DMS53 treated with DMSO at 0.1 percent for 48 hours (cell line): Measurements from ENCODE around the gene ZBED6.

Experiments used
- DNase-seq: peaks from one replicate; lab custom pipeline; 2025; ENCODE audit not compliant: unreplicated experiment; lab: John Stamatoyannopoulos, UW

The ZBED6 gene

DNA sequence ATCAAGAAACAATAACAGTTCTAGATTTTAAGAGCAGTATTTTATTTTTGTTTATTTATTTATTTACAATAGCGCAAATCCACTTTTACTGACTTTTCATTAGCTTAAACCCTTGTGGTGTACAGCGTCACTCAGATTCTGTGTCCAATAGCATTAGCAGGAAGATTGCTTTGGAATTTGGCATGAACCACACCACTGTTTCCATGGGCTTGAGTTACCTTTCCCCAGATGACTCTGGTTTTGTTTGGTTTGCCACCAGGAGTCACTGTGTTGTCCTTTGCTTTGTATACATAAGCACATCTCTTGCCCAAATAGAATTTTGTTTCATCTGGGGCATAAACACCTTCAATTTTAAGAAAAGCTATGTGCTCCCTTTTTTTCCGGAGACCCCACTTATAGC is 40.1 kb downstream of the ZBED6 start:
- no peak for DNase-seq

DNA sequence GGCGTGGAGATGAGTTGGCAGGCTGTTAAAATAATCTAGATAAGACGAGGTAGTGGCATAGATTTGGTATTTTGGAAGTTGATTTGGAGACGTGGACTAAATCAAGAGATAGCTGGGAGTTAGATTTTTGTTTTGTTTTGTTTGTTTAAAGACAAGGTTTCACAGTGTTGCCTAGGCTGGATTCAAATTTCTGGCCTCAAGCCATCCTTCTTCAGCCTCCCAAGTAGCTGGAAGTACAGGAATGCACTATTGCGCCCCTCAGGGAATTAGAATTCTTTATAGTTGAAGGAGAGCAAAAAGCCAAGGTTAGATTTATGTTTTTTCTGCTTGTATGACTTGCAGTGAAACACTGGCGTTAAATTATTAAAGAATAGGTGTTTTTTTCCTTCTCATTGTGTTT is 43.7 kb downstream of the ZBED6 start:
- DNase-seq: no peak

DNA sequence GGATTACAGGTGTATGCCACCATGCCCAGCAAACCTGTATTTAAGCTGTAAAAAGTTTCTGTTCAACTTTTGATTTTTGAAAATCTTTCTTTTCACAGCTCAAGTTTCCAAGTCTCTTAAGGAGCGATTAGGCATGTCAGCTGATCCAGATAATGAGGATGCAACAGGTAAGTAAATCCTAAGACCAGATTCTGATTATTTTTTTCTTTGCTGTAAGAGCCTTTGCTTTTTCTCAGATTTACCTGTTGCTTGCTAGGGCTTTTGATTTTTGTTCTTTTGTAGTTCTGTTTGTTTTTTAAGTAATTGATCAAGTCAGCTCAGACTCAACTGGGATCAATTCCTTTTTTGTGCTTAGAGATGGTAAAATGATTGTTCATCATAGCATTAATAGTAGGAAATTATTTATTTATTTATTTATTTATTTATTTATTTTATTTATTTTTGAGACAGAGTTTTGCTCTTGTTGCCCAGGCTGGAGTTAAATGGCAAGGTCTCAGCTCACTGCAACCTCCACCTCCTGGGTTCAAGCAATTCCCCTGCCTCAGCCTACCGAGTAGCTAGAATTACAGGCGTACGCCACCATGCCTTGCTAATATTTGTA is 44.9 kb downstream of the ZBED6 start:
- no peak for DNase-seq

DNA sequence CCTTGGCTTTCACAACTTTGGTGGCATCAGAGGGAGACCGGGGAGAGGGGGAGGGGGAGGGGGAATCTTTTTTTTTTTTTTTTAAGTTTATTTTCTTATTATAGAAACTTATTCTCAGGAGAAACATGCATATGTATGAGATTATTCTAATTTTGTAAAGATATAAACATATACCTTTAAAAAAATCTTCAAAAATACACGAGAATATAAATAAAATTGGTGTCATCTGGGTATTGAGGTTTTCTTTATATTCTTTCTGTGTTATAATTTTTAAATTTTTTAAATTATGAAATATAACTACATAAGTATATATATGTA is 47.1 kb downstream of the ZBED6 start:
- DNase-seq: no peak

DNA sequence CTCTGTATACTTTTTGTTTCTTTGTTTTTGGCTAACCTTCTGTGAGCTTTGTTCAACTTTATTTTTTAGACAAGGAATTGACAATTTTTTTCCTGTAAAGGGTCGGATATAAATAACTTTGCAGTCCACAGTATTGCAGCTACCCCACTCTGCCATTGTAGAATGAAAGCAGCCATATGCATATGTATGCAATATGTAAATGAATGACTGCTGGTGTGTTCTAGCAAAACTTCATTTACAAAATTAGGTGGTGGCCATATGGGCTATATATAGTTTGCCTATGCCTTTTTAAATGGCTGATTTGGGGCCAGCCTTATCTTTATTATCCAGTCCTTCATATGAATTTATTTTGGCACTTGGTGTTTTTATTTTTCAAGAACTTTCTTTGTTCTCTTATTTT is 48.0 kb downstream of the ZBED6 start:
- DNase-seq: no peak
